IMR-90 (cell line): Measurements from ENCODE around the gene TTLL8. TPM values are rescaled to one million over a fixed set of nuclear protein-coding genes. Genes with fewer than 3 reads are reported as not detected.

Experiments
- ATAC-seq: fragments of 200-7000 bp; cut with Tn5 transposase; 2 replicates; pipeline ENCODE4 v1.9.1; 2020; ENCODE audit warnings: low read depth, mild to moderate bottlenecking, moderate library complexity
- BruUV-seq: library from RNA; stranded (reverse); fragments of 400-500 nt; replicated peaks from 2 replicates; lab custom pipeline; 2021; lab: Mats Ljungman, UMichigan
- CTCF ChIA-PET: fragments of 300-600 bp; formaldehyde crosslinking; extraction: SDS; loops from one replicate; lab custom pipeline; 2021; ENCODE audit warnings: antibody characterized with exemption; lab: Yijun Ruan, JAX
- POLR2A ChIA-PET: fragments of 300-600 bp; sonication (Branson Sonifier 250); formaldehyde crosslinking; loops from one replicate; lab custom pipeline; 2022; ENCODE audit warnings: antibody characterized with exemption; ENCODE audit not compliant: unreplicated experiment; lab: Charles Lee
- DNase-seq: peaks from one replicate; pipeline ENCODE4 v3.0.0; 2013
- H2AFZ ChIP-seq: replicated peaks from 2 replicates; pipeline ENCODE3; 2013; ENCODE audit warnings: low read length, mild to moderate bottlenecking; ENCODE audit not compliant: poor library complexity
- H2AK5ac ChIP-seq: 2 replicates; pipeline ENCODE4 v1.6.1; 2013; ENCODE audit warnings: low read depth, low read length, inconsistent platforms
- H2AK9ac ChIP-seq: replicated peaks from 2 replicates; pipeline ENCODE3; 2013; ENCODE audit warnings: mild to moderate bottlenecking, low read depth, low read length, moderate library complexity; ENCODE audit not compliant: poor library complexity
- H2BK120ac ChIP-seq: 2 replicates; pipeline ENCODE4 v1.6.1; 2013; ENCODE audit warnings: low read depth, low read length, inconsistent platforms
- H2BK15ac ChIP-seq: 3 replicates; pipeline ENCODE4 v1.6.1; 2013; ENCODE audit warnings: low read depth, low read length, inconsistent platforms
- H2BK20ac ChIP-seq: 2 replicates; pipeline ENCODE4 v1.6.1; 2013; ENCODE audit warnings: low read depth, mild to moderate bottlenecking, inconsistent platforms, low read length, moderate library complexity
- H2BK5ac ChIP-seq: 2 replicates; pipeline ENCODE4 v1.6.1; 2013; ENCODE audit warnings: mild to moderate bottlenecking, low read depth, low read length, inconsistent platforms; ENCODE audit not compliant: poor library complexity, severe bottlenecking
- H3K14ac ChIP-seq: replicated peaks from 2 replicates; pipeline ENCODE4 v1.6.1; 2013; ENCODE audit warnings: low read depth, low read length, inconsistent platforms
- H3K18ac ChIP-seq: 2 replicates; pipeline ENCODE4 v1.6.1; 2013; ENCODE audit warnings: low read depth, low read length, control low read depth
- H3K23ac ChIP-seq: 2 replicates; pipeline ENCODE4 v1.6.1; 2013; ENCODE audit warnings: low read depth, low read length, inconsistent platforms
- H3K27ac ChIP-seq: 2 replicates; pipeline ENCODE4 v1.5.1; 2013; ENCODE audit warnings: mild to moderate bottlenecking, control low read depth, low read length; ENCODE audit not compliant: insufficient read depth
- H3K27me3 ChIP-seq: 2 replicates; pipeline ENCODE4 v1.6.1; 2013; ENCODE audit warnings: low read length; ENCODE audit not compliant: control insufficient read depth, insufficient read depth
- H3K36me3 ChIP-seq: 2 replicates; pipeline ENCODE4 v1.6.1; 2013; ENCODE audit warnings: low read length, mixed read lengths; ENCODE audit not compliant: control insufficient read depth, insufficient read depth
- H3K4ac ChIP-seq: 2 replicates; pipeline ENCODE4 v1.6.1; 2013; ENCODE audit warnings: low read depth, low read length, inconsistent platforms
- H3K4me1 ChIP-seq: 2 replicates; pipeline ENCODE4 v1.6.1; 2013; ENCODE audit warnings: low read length, mixed read lengths; ENCODE audit not compliant: control insufficient read depth, insufficient read depth
- H3K4me2 ChIP-seq: 2 replicates; pipeline ENCODE4 v1.6.1; 2013; ENCODE audit warnings: low read depth, mild to moderate bottlenecking, control low read depth, low read length, moderate library complexity
- H3K4me3 ChIP-seq: 2 replicates; pipeline ENCODE4 v1.5.1; 2013; ENCODE audit warnings: low read depth, mild to moderate bottlenecking, control low read depth, low read length, moderate library complexity; ENCODE audit not compliant: insufficient read depth
- H3K56ac ChIP-seq: 2 replicates; pipeline ENCODE4 v1.6.1; 2013; ENCODE audit warnings: low read length, inconsistent platforms; ENCODE audit not compliant: insufficient read depth; ENCODE audit errors: extremely low read depth
- H3K79me1 ChIP-seq, 2 experiments: 2 replicates each; pipeline ENCODE4 v1.6.1; 2013; ENCODE audit warnings: low read length in 2 of 2, inconsistent platforms in 1 of 2, low read depth in 1 of 2
- H3K9ac ChIP-seq: 2 replicates; pipeline ENCODE4 v1.6.1; 2013; ENCODE audit warnings: low read depth, low read length, control low read depth
- H3K9me1 ChIP-seq: 2 replicates; pipeline ENCODE4 v1.6.1; 2013; ENCODE audit warnings: low read length, inconsistent platforms; ENCODE audit not compliant: insufficient read depth
- H3K9me3 ChIP-seq: 2 replicates; pipeline ENCODE4 v1.6.1; 2013; ENCODE audit warnings: low read length; ENCODE audit not compliant: control insufficient read depth, insufficient read depth
- H4K20me1 ChIP-seq: 2 replicates; pipeline ENCODE4 v1.6.1; 2013; ENCODE audit warnings: low read length, inconsistent platforms; ENCODE audit not compliant: insufficient read depth
- H4K5ac ChIP-seq: 2 replicates; pipeline ENCODE4 v1.6.1; 2013; ENCODE audit warnings: mild to moderate bottlenecking, low read depth, low read length, control low read depth
- H4K8ac ChIP-seq, 2 experiments: 2 replicates each; pipeline ENCODE4 v1.6.1; 2013; ENCODE audit warnings: low read depth in 2 of 2, low read length in 2 of 2, control low read depth in 1 of 2, inconsistent platforms in 1 of 2
- H4K91ac ChIP-seq: 2 replicates; pipeline ENCODE4 v1.6.1; 2013; ENCODE audit warnings: low read depth, low read length, inconsistent platforms; ENCODE audit not compliant: insufficient read depth
- MAFK ChIP-seq: IDR thresholded peaks from 2 replicates; pipeline ENCODE4 v1.6.1; 2012; ENCODE audit warnings: low read depth, low read length, improper control_type of control experiment
- MAZ ChIP-seq: IDR thresholded peaks from 2 replicates; pipeline ENCODE4 v1.6.1; 2012; ENCODE audit warnings: low read depth, mild to moderate bottlenecking, low read length, improper control_type of control experiment, moderate library complexity, borderline replicate concordance
- MXI1 ChIP-seq: IDR thresholded peaks from 2 replicates; pipeline ENCODE4 v1.6.1; 2012; ENCODE audit warnings: low read depth, mild to moderate bottlenecking, low read length, moderate library complexity, borderline replicate concordance
- RAD21 ChIP-seq: IDR thresholded peaks from 2 replicates; pipeline ENCODE4 v1.6.1; 2012; ENCODE audit warnings: low read length, improper control_type of control experiment
- RFX5 ChIP-seq: IDR thresholded peaks from 2 replicates; pipeline ENCODE4 v1.8.0; 2012; ENCODE audit warnings: low read depth, mild to moderate bottlenecking, low read length, moderate library complexity
- WGBS, 2 experiments: methylation state at CpG; one replicate each; pipeline versions ENCODE4 v1.1.5 to v1.1.7; 2013; ENCODE audit warnings: missing lambda C conversion rate in 2 of 2; ENCODE audit not compliant: insufficient read length in 1 of 2; ENCODE audit errors: extremely low coverage in 2 of 2; 5-methylcytosine and 5-hydroxymethylcytosine counted together
- dilution Hi-C: fragments of 300-500 bp; cut with HindIII; formaldehyde crosslinking; loops from one replicate; pipeline ENCODE4 v1.14.3; 2018; ENCODE audit warnings: low sequenced_read_pairs; ENCODE audit not compliant: unreplicated experiment
- in situ Hi-C: fragments of 300-500 bp; cut with MboI; formaldehyde crosslinking; loops from 3 replicates; pipeline ENCODE4 v1.14.3; 2019; ENCODE audit warnings: low sequenced_read_pairs, inconsistent platforms, mixed read lengths
- intact Hi-C: fragments of 100-400 bp; cut with micrococcal nuclease; formaldehyde crosslinking; loops from 2 replicates; pipeline ENCODE4 v1.10.0; 2022
- polyA plus RNA-seq, 3 experiments: library from polyadenylated mRNA; depleted of rRNA; stranded (reverse); fragments of >200 nt; gene quantifications; 2 replicates each; pipeline ENCODE4 v1.2.3, GENCODE V29; 2012; ENCODE audit warnings: low replicate concordance in 1 of 3
- total RNA-seq: library from RNA; depleted of rRNA; stranded (reverse); fragments of >200 nt; gene quantifications from 2 replicates; pipeline ENCODE4 v1.2.3, GENCODE V29; 2012

Gene TTLL8
- total and polyA plus RNA-seq, 2 of the 4 experiments (the other 2 are of a cell fraction), result not detected

DNA sequence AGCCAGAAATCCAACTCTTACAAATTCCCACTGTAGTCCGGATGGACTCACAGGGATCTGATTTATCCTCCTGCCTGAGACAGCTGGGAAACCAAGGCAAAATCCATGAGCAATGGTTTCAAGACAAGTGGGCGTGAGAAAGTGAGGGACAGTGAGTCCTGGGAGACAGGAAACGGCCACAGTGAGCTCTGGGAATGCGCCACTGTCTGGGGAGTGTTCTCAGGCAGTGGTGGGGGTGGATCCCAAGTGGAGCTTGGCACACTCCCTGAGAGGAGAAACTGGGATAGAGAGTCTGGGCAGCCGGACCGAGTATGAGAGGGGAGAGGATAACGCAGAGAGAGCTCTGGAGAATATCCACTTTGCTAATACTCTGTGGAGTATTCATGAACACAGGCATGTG, 55.3 kb downstream of the TTLL8 start:
- POLR2A ChIA-PET, result no interaction called here
- no peak overlapping the region for H2BK120ac ChIP-seq
- no peak overlapping the region for H2AK9ac ChIP-seq
- H2AFZ ChIP-seq, result no peak overlapping the region
- H3K9me3 ChIP-seq, result no peaks in the 10 kb centered on the region
- no peak overlapping the region for H4K8ac ChIP-seq
- no peak overlapping the region for H2BK20ac ChIP-seq
- H3K4me2 ChIP-seq, result no peak overlapping the region
- peak; percentile 27 for DNase-seq
- H4K20me1 ChIP-seq, result no peaks in the 10 kb centered on the region
- H3K27me3 ChIP-seq, result peaks cover 22% of the 10 kb centered on the region
- no peaks in the 10 kb centered on the region for H3K36me3 ChIP-seq
- H3K4me3 ChIP-seq, result no peak overlapping the region
- no peak overlapping the region for H3K14ac ChIP-seq
- no peak overlapping the region for H3K4ac ChIP-seq
- no peak overlapping the region for H3K27ac ChIP-seq
- in situ Hi-C loops, result no loop called here
- H3K4me1 ChIP-seq, result peaks cover 2% of the 10 kb centered on the region; the same call in 1 of the 2 replicates
- no peak overlapping the region for H2BK15ac ChIP-seq
- WGBS, 2 experiments, result 55% methylated on average over 5 of the region's 7 CpGs; no CpG with 5 or more reads in 1 of the 2 experiments
- no peak overlapping the region for H4K5ac ChIP-seq
- peaks cover 4% of the 10 kb centered on the region; the same call in 1 of the 2 replicates for H3K9me1 ChIP-seq
- no peaks in the 10 kb centered on the region for H3K79me1 ChIP-seq
- no peak for ATAC-seq
- intact Hi-C loops, result no loop called here
- no peak overlapping the region for H3K56ac ChIP-seq
- H3K23ac ChIP-seq, result no peak overlapping the region
- BruUV-seq, result no TSS peak
- dilution Hi-C loops, result no loop called here
- no peak overlapping the region for H4K91ac ChIP-seq
- H3K18ac ChIP-seq, result no peak overlapping the region
- no peak overlapping the region for H2BK5ac ChIP-seq
- CTCF ChIA-PET, result interaction anchor here (2.6 kb wide), 1 partner anchor 28 kb away, joined by 7 read pairs; no protein-coding TSS in a partner anchor
- H3K9ac ChIP-seq, result no peak overlapping the region
- TF ChIP-seq MXI1 (no peak), RAD21 (no peak), RFX5 (no peak), MAFK (no peak), MAZ (no peak)
- H2AK5ac ChIP-seq, result no peak overlapping the region
